Placental epithelial cell (primary cell): ENCODE results near the gene ASB15. TPM values are rescaled to one million over a fixed set of nuclear protein-coding genes. Genes with fewer than 3 reads are reported as not detected.

Source experiments
- total RNA-seq: library from RNA; depleted of rRNA; stranded (reverse); fragments of >200 nt; gene quantifications from 2 replicates; pipeline ENCODE4 v1.2.3, GENCODE V29; 2012

The ASB15 gene
- total RNA-seq = 0.11 TPM in 1 of 2 replicates, not detected in the other

GRCh38 chr7:123601530-123601929 lies at the start of gene ASB15:
Gene ASB15, plus strand, starts transcription at chr7:123601821. Its CDS starts 12,682 bp downstream, at chr7:123614503.

GRCh38 chr7:123557398-123558288 lies 44.0 kb upstream of the ASB15 start, which contains the start of gene NDUFA5:
Gene NDUFA5, minus strand, starts transcription at chr7:123557818. Its CDS starts 23 bp downstream, at chr7:123557795.

GRCh38 chr7:123655614-123656013 lies 54.0 kb downstream of the ASB15 start, which contains the start of gene LMOD2:
Gene LMOD2, plus strand, starts transcription at chr7:123655866. Its CDS starts 98 bp downstream, at chr7:123655964.

Other genes with a start within 250 kb of the ASB15 start
- 0.87 and 6.3 TPM in 2 replicates for gene IQUB, start 67.2 kb upstream of the ASB15 start, total RNA-seq
- 26.3 and 33.9 TPM in 2 replicates for gene NDUFA5, start 44.0 kb upstream of the ASB15 start, total RNA-seq
- not detected in 2 replicates for gene LMOD2, start 54.0 kb downstream of the ASB15 start, total RNA-seq
- gene WASL, start 147.2 kb downstream of the ASB15 start, total RNA-seq = 16.5 and 20.8 TPM in 2 replicates
- gene HYAL4, start 243.3 kb downstream of the ASB15 start, total RNA-seq = not detected in 2 replicates